Mucosa of descending colon (tissue), 3 donors: ENCODE results near the gene TLE3. TPM values are rescaled to one million over a fixed set of nuclear protein-coding genes. Genes with fewer than 3 reads are reported as not detected.

ENCODE experiments used
- ATAC-seq: fragments of 200-7000 bp; cut with Tn5 transposase; one replicate; pipeline ENCODE4 v1.9.1; 2020; ENCODE audit warnings: mild to moderate bottlenecking, moderate library complexity
- DNase-seq, 3 donors: peaks; one replicate each; pipeline ENCODE4 v3.0.0-alpha.2; 2020
- H3K36me3 ChIP-seq: fragments of 200-600 bp; one replicate; pipeline ENCODE4 v1.8.0; 2021; ENCODE audit warnings: low read depth, mild to moderate bottlenecking
- H3K4me1 ChIP-seq: fragments of 200-600 bp; one replicate; pipeline ENCODE4 v1.8.0; 2021; ENCODE audit warnings: low read depth, mild to moderate bottlenecking
- H3K4me3 ChIP-seq: fragments of 200-600 bp; one replicate; pipeline ENCODE4 v1.8.0; 2021; ENCODE audit warnings: mild to moderate bottlenecking
- H3K9me3 ChIP-seq: fragments of 200-600 bp; one replicate; pipeline ENCODE4 v1.8.0; 2021; ENCODE audit warnings: mild to moderate bottlenecking
- intact Hi-C, 2 donors: fragments of 100-400 bp; cut with DNase I in 1 of 2; cut with micrococcal nuclease in 1 of 2; formaldehyde crosslinking; loops; one replicate each; pipeline versions ENCODE4 v1.11.0 to v1.11.1; 2022; cut with DNase I, micrococcal nuclease
- total RNA-seq, 3 donors: library from RNA; stranded (reverse); fragmentation: NEBNext Ultra II Directional in 2 of 3; extraction: Animal tissue kit (Norgen Biotek cat#: 25700) in 2 of 3; gene quantifications; one replicate each; pipeline versions ENCODE4 v1.2.1 to v1.2.4, GENCODE V29; 2021 to 2023
- TF ChIP-seq, protein P1 (sequence below): fragments of 200-600 bp; IDR thresholded peaks from one replicate; pipeline ENCODE4 v1.8.0; 2022; ENCODE audit warnings: antibody characterized with exemption, mild to moderate bottlenecking
- donor health status: DM: no; HTN: no; CAD: no; lungs with moderate emphysema.
- donor health status: DM: no; HTN: no; CAD: no.
- donor health status: DM: no; HTN: yes; CAD: no.

The TLE3 gene
- total RNA-seq, 3 donors from 2014 or later = 77.6 to 123 (median 103) TPM

DNA sequence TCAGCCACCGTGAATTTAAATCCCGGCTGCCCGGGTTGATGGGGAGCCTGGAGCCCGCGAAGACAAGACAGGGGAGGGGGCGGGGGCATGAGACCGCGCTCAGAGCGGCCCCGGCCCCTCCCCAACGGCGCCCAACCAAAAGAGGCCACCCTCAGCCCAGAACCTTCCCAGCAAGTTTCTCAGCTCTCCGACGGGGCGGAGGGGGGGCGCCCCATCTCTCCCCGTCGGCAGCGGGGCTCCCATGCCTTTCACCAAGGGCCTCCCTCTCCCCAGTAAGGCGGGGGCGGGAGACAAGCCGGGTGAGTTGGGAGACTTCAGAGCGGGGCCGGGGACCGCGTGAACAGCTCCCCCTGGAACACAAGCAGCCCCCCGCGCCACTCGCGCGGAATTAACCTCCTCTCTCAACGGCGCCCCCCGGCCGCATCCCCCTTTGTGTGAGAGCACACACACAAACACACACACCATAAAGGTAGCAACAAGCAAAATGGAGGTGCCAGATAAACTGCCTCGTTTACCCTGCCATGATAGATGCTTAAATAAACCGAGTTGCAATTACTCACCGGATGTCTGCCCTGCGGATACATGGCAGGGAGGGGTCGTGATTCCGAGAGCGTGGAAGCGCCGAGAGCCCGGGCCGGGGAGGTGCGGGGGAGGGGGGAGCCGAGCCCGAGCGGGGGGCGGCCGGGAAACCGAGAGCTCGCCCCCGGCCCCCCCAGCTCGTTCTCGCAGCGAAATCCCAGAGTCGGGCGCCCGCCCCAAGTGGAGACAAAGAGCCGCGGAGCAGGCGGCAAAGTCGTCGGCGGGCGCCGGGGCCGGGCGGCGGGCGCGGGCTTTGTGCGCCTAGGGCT, 1.3 kb downstream of the TLE3 start:
- Histone ChIP-seq H3K36me3 (peaks cover 5% of the 10 kb centered on the region), H3K4me1 (peaks cover 54% of the 10 kb centered on the region), H3K4me3 (peak overlapping the region; percentile 87), H3K9me3 (no peaks in the 10 kb centered on the region)
- ATAC-seq = no peak
- TF ChIP-seq, protein P1, sequence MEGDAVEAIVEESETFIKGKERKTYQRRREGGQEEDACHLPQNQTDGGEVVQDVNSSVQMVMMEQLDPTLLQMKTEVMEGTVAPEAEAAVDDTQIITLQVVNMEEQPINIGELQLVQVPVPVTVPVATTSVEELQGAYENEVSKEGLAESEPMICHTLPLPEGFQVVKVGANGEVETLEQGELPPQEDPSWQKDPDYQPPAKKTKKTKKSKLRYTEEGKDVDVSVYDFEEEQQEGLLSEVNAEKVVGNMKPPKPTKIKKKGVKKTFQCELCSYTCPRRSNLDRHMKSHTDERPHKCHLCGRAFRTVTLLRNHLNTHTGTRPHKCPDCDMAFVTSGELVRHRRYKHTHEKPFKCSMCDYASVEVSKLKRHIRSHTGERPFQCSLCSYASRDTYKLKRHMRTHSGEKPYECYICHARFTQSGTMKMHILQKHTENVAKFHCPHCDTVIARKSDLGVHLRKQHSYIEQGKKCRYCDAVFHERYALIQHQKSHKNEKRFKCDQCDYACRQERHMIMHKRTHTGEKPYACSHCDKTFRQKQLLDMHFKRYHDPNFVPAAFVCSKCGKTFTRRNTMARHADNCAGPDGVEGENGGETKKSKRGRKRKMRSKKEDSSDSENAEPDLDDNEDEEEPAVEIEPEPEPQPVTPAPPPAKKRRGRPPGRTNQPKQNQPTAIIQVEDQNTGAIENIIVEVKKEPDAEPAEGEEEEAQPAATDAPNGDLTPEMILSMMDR = no peak
- intact Hi-C loops = loop anchor here (10.0 kb wide), 2 partner anchors 228 to 502 kb away; no protein-coding TSS in a partner anchor
- DNase-seq = peak; percentile 58 to 79 (median 77)

DNA sequence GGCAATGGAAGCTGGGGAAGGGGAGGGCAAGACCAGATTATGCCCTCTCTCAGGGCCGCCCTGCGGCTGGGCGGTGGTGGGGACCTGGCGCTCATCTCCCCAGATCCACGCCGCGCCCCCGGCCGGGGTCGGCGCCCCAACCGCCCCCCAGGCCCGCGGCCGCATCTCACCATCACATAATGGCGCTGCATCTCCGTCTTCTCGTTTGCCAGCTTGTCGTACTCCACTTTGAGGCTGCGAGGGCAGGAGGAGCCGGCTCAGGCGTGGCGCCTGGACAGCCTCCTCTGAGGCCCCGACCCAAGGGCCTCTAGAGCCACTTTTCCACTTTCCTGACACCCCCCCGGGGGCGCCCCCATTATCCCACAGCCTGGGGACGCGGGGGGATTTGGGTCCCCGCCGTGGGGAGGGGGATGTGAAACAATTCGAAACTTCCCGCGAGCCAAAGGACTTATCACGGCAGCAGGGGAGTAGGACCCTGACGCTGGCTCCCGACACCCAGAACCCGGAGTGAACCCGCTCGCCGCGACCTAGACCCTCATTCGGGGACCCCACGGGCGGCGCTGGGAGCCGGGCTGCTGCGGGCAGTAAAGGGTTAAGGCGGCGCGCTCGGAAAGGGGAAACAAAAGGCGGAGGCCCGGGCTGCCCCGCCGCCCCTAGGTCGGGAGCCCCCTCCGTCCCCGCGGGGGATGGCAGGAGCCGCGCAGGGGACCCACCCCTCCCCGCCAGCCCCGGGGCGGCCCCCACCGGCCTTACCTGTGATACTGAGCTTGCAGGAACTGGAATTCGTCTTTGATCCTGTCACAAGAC, 2.1 kb downstream of the TLE3 start:
- no peaks in the 10 kb centered on the region for H3K9me3 ChIP-seq
- peak; percentile 37 to 82 (median 68) for DNase-seq
- peak overlapping the region; percentile 87 for H3K4me3 ChIP-seq
- intact Hi-C loops = loop anchor here (10.0 kb wide), 2 partner anchors 229 to 501 kb away; no protein-coding TSS in a partner anchor
- ATAC-seq = no peak
- TF ChIP-seq, protein P1 = no peak
- H3K4me1 ChIP-seq = peaks cover 56% of the 10 kb centered on the region
- H3K36me3 ChIP-seq = peaks cover 5% of the 10 kb centered on the region

DNA sequence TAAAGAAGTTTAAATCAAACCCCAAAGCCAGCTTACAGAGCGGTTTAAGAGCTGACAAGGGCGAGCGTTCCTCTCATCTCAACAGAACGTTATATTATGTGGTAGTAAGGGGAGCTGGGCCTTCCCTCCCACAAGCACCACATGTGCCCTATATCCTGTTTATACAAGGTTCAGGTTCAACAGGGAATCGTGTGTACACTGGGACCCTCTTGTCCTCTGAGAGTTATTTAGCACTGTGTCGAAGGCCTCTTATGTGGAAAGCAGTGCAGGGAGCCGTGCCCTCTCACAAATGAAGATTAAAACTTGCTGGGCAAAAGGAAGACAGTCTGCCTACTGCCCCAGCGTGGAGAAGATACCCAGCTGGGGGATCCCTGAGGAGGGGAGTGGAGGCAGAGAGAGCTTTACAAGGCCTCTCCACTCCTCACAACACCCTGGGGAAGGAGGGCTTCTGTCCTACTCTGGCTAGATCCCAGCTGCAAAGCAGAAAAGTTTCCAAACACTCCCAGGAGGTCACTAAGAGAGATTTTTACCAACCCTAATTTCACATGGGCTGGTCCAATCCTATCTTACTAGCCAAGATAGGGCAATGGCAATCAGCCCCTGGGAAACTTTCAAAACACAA, 2.9 kb downstream of the TLE3 start:
- ATAC-seq (no peak), DNase-seq (no peak)
- Histone ChIP-seq H3K36me3 (peaks cover 4% of the 10 kb centered on the region), H3K4me1 (peaks cover 55% of the 10 kb centered on the region), H3K4me3 (no peak overlapping the region), H3K9me3 (no peaks in the 10 kb centered on the region)
- TF ChIP-seq, protein P1 = no peak
- intact Hi-C loops = loop anchor here (10.0 kb wide), 2 partner anchors 230 to 500 kb away; no protein-coding TSS in a partner anchor

DNA sequence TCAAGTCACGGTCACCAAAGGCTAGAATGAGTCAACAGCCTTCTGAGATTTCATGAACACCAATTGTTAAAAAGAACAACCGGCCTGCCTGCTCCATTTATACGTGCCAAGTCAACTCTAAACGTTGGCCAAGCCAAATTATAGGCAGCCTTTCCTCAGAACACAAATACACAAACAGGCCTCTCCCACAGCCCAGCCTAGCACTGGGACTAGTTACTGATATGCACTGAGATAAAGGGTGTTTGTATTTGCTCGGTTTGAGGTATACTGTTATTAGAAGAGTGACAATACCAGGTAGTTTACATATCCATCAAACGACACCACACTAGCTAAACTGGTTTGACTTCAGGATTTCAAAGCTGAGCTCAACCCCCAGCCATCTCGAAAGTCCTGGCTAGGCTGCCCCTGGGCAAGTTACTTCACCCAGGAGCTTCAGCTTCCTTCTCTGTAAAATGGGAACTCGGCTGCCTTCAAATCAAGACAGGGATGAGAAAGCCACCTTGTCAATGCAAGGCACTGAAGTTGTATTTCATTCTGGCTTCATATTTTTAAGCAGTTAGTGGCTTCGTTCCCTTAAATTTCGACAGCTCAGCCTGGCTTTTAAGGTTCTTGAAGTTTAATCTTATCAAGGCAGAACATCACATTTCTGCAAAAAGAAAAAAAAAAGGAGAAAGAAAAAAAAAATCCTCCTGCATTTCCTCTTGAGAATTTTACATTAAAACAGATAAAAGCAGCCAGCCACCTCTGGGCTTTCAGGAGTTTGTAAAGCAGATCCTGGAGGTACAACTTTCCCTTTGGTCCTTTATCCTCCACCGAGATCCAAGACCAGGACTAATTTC, 4.0 kb downstream of the TLE3 start:
- DNase-seq (peak in 2 of 3 donors; percentile 57 to 73), ATAC-seq (peak; percentile 45)
- peaks cover 62% of the 10 kb centered on the region for H3K4me1 ChIP-seq
- intact Hi-C loops = loop anchor here (10.0 kb wide), 2 partner anchors 231 to 499 kb away; no protein-coding TSS in a partner anchor
- no peaks in the 10 kb centered on the region for H3K36me3 ChIP-seq
- no peaks in the 10 kb centered on the region for H3K9me3 ChIP-seq
- TF ChIP-seq, protein P1 = no peak
- H3K4me3 ChIP-seq = no peak overlapping the region
